ENCODE measurements around the gene CEACAM1. TPM values are rescaled to one million over a fixed set of nuclear protein-coding genes. Genes with fewer than 3 reads are reported as not detected.

Gene CEACAM1
- total RNA-seq, 2 experiments from 2014 or later, result 1.2 to 2.0 TPM

DNA sequence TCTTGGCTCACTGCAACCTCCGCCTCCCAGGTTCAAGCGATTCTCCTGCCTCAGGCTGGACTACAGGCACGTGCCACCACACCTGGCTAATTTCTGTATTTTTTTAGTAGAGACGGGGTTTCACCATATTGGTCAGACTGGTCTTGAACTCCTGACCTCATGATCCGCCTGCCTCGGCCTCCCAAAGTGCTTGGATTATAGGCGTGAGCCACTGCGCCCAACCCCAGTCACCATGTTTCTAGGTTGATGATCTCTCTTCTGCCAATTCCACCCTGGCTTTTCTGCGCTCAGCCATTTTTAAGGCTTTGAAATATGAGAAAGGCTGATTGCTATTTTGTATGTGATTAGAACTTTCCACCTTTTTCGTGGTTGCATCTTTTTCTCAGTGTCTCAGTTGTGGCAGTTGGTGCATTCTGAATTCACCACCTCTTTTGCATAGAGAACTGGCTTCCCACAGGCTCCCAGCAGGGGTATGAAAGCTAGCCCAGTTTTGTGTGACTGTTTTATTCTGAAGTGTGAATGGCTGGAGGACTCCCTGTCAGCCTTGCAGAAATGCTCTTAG lies 15.5 kb downstream of the CEACAM1 start:
- ChIA-PET CTCF (no interaction called here), POLR2A (no interaction called here)
- H3K9me3 ChIP-seq (ENCODE audit: control insufficient read depth in 1 of 2, insufficient read depth in 1 of 2, low read length in 2 of 2), result no peaks in the 10 kb centered on the region
- H3K27me3 ChIP-seq (ENCODE audit: control insufficient read depth in 1 of 2, insufficient read depth in 2 of 2, low read length in 2 of 2), result no peaks in the 10 kb centered on the region
- Mint-ChIP-seq H3K4me3 (no peak overlapping the region), H3K9me3 (no peaks in the 10 kb centered on the region), H3K27ac (no peak overlapping the region), H3K27me3 (no peaks in the 10 kb centered on the region), H3K36me3 (ENCODE audit: low read depth) (peaks cover 33% of the 10 kb centered on the region), H3K4me1 (ENCODE audit: low read depth) (peaks cover 8% of the 10 kb centered on the region)
- peaks cover 4% of the 10 kb centered on the region for H3K4me1 ChIP-seq (ENCODE audit: insufficient read depth, low read length)
- H3K4me3 ChIP-seq (ENCODE audit: low read length), result no peak overlapping the region
- TF ChIP-seq, protein P1, sequence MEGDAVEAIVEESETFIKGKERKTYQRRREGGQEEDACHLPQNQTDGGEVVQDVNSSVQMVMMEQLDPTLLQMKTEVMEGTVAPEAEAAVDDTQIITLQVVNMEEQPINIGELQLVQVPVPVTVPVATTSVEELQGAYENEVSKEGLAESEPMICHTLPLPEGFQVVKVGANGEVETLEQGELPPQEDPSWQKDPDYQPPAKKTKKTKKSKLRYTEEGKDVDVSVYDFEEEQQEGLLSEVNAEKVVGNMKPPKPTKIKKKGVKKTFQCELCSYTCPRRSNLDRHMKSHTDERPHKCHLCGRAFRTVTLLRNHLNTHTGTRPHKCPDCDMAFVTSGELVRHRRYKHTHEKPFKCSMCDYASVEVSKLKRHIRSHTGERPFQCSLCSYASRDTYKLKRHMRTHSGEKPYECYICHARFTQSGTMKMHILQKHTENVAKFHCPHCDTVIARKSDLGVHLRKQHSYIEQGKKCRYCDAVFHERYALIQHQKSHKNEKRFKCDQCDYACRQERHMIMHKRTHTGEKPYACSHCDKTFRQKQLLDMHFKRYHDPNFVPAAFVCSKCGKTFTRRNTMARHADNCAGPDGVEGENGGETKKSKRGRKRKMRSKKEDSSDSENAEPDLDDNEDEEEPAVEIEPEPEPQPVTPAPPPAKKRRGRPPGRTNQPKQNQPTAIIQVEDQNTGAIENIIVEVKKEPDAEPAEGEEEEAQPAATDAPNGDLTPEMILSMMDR (IDR thresholded peaks at IDR 0.05), result no peak
- DNase-seq, result no peak
- ATAC-seq (ENCODE audit: poor library complexity), result no peak
- intact Hi-C loops (cut with DNase I, micrococcal nuclease), result no loop called here
- H3K36me3 ChIP-seq (ENCODE audit: insufficient read depth, low read length), result no peaks in the 10 kb centered on the region
- H3K27ac ChIP-seq (ENCODE audit: low read depth in 1 of 2, low read length in 2 of 2), result no peak overlapping the region

DNA sequence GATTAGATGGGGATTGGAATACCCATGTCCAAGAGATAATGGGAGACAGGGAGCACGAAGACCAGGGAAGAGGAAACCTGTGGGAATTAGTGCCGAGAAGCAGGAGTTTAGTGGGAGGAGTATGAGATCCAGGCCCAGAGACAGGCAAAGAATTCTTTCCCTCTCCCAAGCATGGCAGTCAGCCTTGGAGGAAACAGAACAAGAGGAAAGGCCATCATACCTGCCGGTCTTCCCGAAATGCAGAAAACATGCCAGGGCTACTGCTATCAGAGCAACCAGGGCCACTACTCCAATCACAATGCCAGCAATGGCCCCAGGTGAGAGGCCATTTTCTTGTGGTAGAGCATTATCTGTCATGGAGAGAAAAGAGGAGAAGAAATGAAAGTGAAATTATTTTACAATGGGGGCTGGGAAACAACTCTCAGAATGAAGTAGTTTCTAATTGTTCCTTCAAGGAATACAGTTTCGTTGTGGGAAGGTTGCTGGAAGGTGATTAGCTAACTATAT lies 16.1 kb downstream of the CEACAM1 start:
- TF ChIP-seq, protein P1 (IDR thresholded peaks at IDR 0.05), result no peak
- Histone ChIP-seq H3K36me3 (ENCODE audit: insufficient read depth, low read length) (no peaks in the 10 kb centered on the region), H3K27me3 (ENCODE audit: control insufficient read depth in 1 of 2, insufficient read depth in 2 of 2, low read length in 2 of 2) (no peaks in the 10 kb centered on the region), H3K4me1 (ENCODE audit: insufficient read depth, low read length) (peaks cover 4% of the 10 kb centered on the region), H3K9me3 (ENCODE audit: control insufficient read depth in 1 of 2, insufficient read depth in 1 of 2, low read length in 2 of 2) (no peaks in the 10 kb centered on the region), H3K27ac (ENCODE audit: low read depth in 1 of 2, low read length in 2 of 2) (no peak overlapping the region), H3K4me3 (ENCODE audit: low read length) (no peak overlapping the region)
- no peak overlapping the region for H3K27ac Mint-ChIP-seq
- CTCF ChIA-PET, result no interaction called here
- intact Hi-C loops (cut with DNase I, micrococcal nuclease), result no loop called here
- H3K9me3 Mint-ChIP-seq, result no peaks in the 10 kb centered on the region
- ATAC-seq (ENCODE audit: poor library complexity) (no peak), DNase-seq (no peak)
- no peak overlapping the region for H3K4me3 Mint-ChIP-seq
- H3K4me1 Mint-ChIP-seq (ENCODE audit: low read depth), result peaks cover 8% of the 10 kb centered on the region
- H3K27me3 Mint-ChIP-seq, result no peaks in the 10 kb centered on the region
- H3K36me3 Mint-ChIP-seq (ENCODE audit: low read depth), result peaks cover 27% of the 10 kb centered on the region
- POLR2A ChIA-PET, result no interaction called here

DNA sequence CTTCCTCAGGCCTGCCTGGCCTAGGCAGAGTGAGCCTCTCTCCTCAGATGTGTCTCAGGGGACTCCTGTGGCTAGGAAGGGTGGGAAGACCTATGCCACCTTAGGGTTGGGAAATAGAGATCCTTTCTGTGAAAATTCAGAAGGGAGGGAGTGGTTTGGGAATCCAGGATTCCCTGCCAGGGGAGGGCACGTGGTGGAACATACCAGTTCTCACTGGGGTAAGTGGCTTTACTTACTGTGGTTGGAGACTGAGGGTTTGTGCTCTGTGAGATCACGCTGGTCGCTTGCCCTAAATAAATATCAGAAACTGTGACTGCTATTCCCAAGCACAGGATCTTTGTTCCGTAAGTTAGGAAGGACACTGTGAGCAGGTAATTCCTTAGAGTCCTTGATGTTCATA lies 16.9 kb downstream of the CEACAM1 start:
- ChIA-PET POLR2A (no interaction called here), CTCF (no interaction called here)
- no peak for DNase-seq
- Histone ChIP-seq H3K4me3 (ENCODE audit: low read length) (no peak overlapping the region), H3K36me3 (ENCODE audit: insufficient read depth, low read length) (no peaks in the 10 kb centered on the region), H3K4me1 (ENCODE audit: insufficient read depth, low read length) (peaks cover 4% of the 10 kb centered on the region), H3K27ac (ENCODE audit: low read depth in 1 of 2, low read length in 2 of 2) (no peak overlapping the region), H3K9me3 (ENCODE audit: control insufficient read depth in 1 of 2, insufficient read depth in 1 of 2, low read length in 2 of 2) (no peaks in the 10 kb centered on the region), H3K27me3 (ENCODE audit: control insufficient read depth in 1 of 2, insufficient read depth in 2 of 2, low read length in 2 of 2) (no peaks in the 10 kb centered on the region)
- Mint-ChIP-seq H3K36me3 (ENCODE audit: low read depth) (peaks cover 25% of the 10 kb centered on the region), H3K9me3 (no peaks in the 10 kb centered on the region), H3K27me3 (no peaks in the 10 kb centered on the region), H3K27ac (no peak overlapping the region), H3K4me3 (no peak overlapping the region), H3K4me1 (ENCODE audit: low read depth) (peaks cover 8% of the 10 kb centered on the region)
- no peak for ATAC-seq (ENCODE audit: poor library complexity)
- intact Hi-C loops (cut with DNase I, micrococcal nuclease), result no loop called here
- TF ChIP-seq, protein P1 (IDR thresholded peaks at IDR 0.05), result no peak

Measured in CD4-positive, alpha-beta T cell (primary cell).